A673 (cell line): ENCODE data around the gene TRDMT1. TPM values are rescaled to one million over a fixed set of nuclear protein-coding genes. Genes with fewer than 3 reads are reported as not detected.
"Not testable (repeated sequence)": the region's sequence is repeated elsewhere in the genome, so short reads cannot be mapped to it uniquely, and the experiment has no call there.

Source experiments
- BruUV-seq: library from RNA; stranded (reverse); fragments of 400-500 nt; replicated peaks from 2 replicates; lab custom pipeline; 2021; lab: Mats Ljungman, UMichigan
- CTCF ChIA-PET: fragments of 300-600 bp; sonication (Branson Sonifier 250); formaldehyde crosslinking; loops from one replicate; lab custom pipeline; 2022; ENCODE audit warnings: antibody characterized with exemption; lab: Charles Lee
- POLR2A ChIA-PET: fragments of 300-600 bp; sonication (Branson Sonifier 250); formaldehyde crosslinking; loops from one replicate; lab custom pipeline; 2022; ENCODE audit warnings: antibody characterized with exemption; ENCODE audit not compliant: low non-redundant PET; lab: Charles Lee
- DNase-seq: peaks from one replicate; pipeline ENCODE4 v3.0.0-alpha.2; 2015; ENCODE audit warnings: low spot score
- H3K27ac ChIP-seq: fragments of 200-600 bp; sonication (generic); 2 replicates; pipeline ENCODE4 v1.5.1; 2016; ENCODE audit warnings: mixed run types, low read depth, mild to moderate bottlenecking, mixed read lengths, antibody characterized with exemption, low read length; ENCODE audit not compliant: poor library complexity, severe bottlenecking
- H3K27me3 ChIP-seq: fragments of 200-600 bp; sonication (generic); replicated peaks from 2 replicates; pipeline ENCODE4 v1.6.1; 2017; ENCODE audit warnings: mixed run types, low read depth, mild to moderate bottlenecking, mixed read lengths, antibody characterized with exemption, low read length; ENCODE audit not compliant: insufficient read depth, poor library complexity
- H3K36me3 ChIP-seq: fragments of 200-600 bp; sonication (generic); 2 replicates; pipeline ENCODE4 v1.6.1; 2016; ENCODE audit warnings: mixed run types, mild to moderate bottlenecking, mixed read lengths, antibody characterized with exemption, low read length; ENCODE audit not compliant: insufficient read depth, poor library complexity, severe bottlenecking
- H3K4me1 ChIP-seq: fragments of 200-600 bp; sonication (generic); 2 replicates; pipeline ENCODE4 v1.6.1; 2017; ENCODE audit warnings: mixed run types, mild to moderate bottlenecking, mixed read lengths, antibody characterized with exemption, low read length; ENCODE audit not compliant: insufficient read depth, poor library complexity, severe bottlenecking
- H3K4me3 ChIP-seq: fragments of 200-600 bp; sonication (generic); 2 replicates; pipeline ENCODE4 v1.5.1; 2016; ENCODE audit warnings: low read depth, mixed run types, mild to moderate bottlenecking, mixed read lengths, low read length; ENCODE audit not compliant: poor library complexity, severe bottlenecking
- H3K9me3 ChIP-seq: fragments of 200-600 bp; sonication (generic); 2 replicates; pipeline ENCODE4 v1.6.1; 2016; ENCODE audit warnings: mixed run types, low read depth, mild to moderate bottlenecking, mixed read lengths, antibody characterized with exemption, low read length; ENCODE audit not compliant: poor library complexity, severe bottlenecking
- EZH2 ChIP-seq: fragments of 200-600 bp; sonication (generic); IDR thresholded peaks from 2 replicates; pipeline ENCODE4 v1.6.1; 2017; ENCODE audit warnings: borderline replicate concordance, low read depth, mild to moderate bottlenecking, mixed read lengths, antibody characterized with exemption, low read length; ENCODE audit not compliant: poor library complexity, severe bottlenecking
- intact Hi-C: fragments of 100-400 bp; cut with micrococcal nuclease; formaldehyde crosslinking; loops from one replicate; pipeline ENCODE4 v1.10.0; 2022; ENCODE audit not compliant: unreplicated experiment
- total RNA-seq: library from RNA; stranded (reverse); gene quantifications from 2 replicates; pipeline ENCODE4 v1.2.3, GENCODE V29; 2021
- TF ChIP-seq, protein P1 (sequence below): fragments of 300-800, 200-600 bp; sonication (generic); conservative IDR thresholded peaks from 2 replicates; pipeline ENCODE4 v1.5.1; 2017; ENCODE audit warnings: low read depth, mild to moderate bottlenecking, antibody characterized with exemption, low read length, moderate library complexity, mixed read lengths

Gene TRDMT1
- total RNA-seq, 1 experiment from 2014 or later, result 14.0 TPM

DNA sequence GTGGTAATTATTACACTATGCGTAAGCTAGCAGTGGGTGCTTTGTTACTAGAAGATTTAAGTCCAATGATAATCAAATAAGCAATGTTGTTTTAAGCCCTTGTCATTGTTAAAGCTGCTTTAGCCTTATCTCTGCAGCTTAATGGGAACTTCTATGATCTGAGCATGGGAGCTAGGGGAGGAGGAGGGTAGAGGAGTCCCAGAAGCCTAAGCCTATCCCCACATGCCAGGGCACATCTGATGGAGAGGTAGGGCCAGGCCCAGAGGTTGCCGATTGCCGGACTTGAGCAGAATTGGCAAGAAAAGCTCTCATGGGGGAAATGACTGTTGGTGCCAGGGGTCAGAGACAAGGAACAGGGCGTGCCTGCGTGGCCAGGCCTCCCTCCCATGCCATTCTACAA lies 85.3 kb downstream of the TRDMT1 start:
- Histone ChIP-seq H3K36me3 (no peaks in the 10 kb centered on the region), H3K27me3 (no peaks in the 10 kb centered on the region), H3K4me1 (peaks cover 4% of the 10 kb centered on the region), H3K9me3 (no peaks in the 10 kb centered on the region), H3K27ac (no peak overlapping the region), H3K4me3 (no peak overlapping the region)
- ChIA-PET CTCF (no interaction called here), POLR2A (no interaction called here)
- TF ChIP-seq EZH2, result no peak
- TF ChIP-seq, protein P1, sequence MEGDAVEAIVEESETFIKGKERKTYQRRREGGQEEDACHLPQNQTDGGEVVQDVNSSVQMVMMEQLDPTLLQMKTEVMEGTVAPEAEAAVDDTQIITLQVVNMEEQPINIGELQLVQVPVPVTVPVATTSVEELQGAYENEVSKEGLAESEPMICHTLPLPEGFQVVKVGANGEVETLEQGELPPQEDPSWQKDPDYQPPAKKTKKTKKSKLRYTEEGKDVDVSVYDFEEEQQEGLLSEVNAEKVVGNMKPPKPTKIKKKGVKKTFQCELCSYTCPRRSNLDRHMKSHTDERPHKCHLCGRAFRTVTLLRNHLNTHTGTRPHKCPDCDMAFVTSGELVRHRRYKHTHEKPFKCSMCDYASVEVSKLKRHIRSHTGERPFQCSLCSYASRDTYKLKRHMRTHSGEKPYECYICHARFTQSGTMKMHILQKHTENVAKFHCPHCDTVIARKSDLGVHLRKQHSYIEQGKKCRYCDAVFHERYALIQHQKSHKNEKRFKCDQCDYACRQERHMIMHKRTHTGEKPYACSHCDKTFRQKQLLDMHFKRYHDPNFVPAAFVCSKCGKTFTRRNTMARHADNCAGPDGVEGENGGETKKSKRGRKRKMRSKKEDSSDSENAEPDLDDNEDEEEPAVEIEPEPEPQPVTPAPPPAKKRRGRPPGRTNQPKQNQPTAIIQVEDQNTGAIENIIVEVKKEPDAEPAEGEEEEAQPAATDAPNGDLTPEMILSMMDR, result no peak
- intact Hi-C loops, result no loop called here
- no TSS peak for BruUV-seq
- DNase-seq, result no peak

DNA sequence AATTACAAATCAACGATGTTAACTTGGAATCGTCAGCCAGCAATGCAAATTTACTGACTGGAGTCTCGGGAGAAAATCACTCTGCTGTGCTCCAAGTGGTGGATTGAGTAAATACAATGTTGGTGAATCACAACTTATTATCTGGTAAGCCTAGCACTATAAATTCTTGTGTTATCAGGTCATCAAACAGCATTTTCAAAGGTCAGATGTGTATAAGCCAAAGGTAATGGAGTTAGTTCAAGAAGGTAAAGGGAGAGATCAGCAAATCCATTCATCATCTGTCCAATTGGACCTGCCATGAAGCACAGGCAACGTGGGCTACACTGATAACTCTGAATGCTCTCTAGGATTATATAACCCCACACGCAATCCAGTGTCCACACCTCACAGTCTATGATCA lies 85.8 kb downstream of the TRDMT1 start:
- no peak for TF ChIP-seq EZH2
- TF ChIP-seq, protein P1, result no peak; the same call in 1 of the 2 replicates
- intact Hi-C loops, result no loop called here
- BruUV-seq, result no TSS peak

DNA sequence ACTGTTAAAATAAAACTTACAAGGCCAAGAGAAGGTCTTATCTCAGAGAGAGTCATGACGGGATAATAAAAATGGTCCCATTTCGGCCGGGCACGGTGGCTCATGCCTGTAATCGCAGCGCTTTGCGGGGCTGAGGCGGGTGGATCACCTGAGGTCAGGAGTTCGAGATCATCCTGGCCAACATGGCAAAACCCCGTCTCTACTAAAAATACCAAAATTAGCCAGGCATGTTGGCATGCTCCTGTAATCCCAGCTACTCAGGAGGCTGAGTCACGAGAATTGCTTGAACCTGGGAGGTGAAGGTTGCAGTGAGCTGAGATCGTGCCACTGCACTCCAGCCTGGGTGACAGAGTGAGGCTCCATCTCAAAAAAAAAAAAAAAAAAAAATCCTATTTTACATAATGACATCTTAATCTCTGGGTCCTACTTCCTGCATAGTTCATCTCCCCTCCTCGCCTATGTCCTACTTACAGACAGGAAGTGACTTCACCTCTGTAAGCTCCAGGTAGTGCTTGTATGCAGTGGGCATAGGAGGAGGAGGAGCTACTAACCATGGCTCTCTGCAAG lies 86.5 kb downstream of the TRDMT1 start:
- H3K27me3 ChIP-seq, H3K4me1 ChIP-seq, H3K36me3 ChIP-seq, H3K4me3 ChIP-seq, H3K9me3 ChIP-seq, BruUV-seq, intact Hi-C loops, H3K27ac ChIP-seq, POLR2A ChIA-PET: not testable (repeated sequence)
- CTCF ChIA-PET, result interaction anchor here (0.7 kb wide), 1 partner anchor 11 kb away, joined by 3 read pairs; no protein-coding TSS in a partner anchor
- peak; percentile 32 for DNase-seq

More for the DNA sequence above, 85.8 kb downstream of the TRDMT1 start:
- peaks cover 4% of the 10 kb centered on the region for H3K4me1 ChIP-seq
- ChIA-PET CTCF (interaction anchor here (0.7 kb wide), 1 partner anchor 10 kb away, joined by 3 read pairs; no protein-coding TSS in a partner anchor), POLR2A (no interaction called here)
- no peak overlapping the region for H3K27ac ChIP-seq
- H3K36me3 ChIP-seq, result no peaks in the 10 kb centered on the region
- no peak overlapping the region for H3K4me3 ChIP-seq
- peak; percentile 15 for DNase-seq
- H3K9me3 ChIP-seq, result no peaks in the 10 kb centered on the region
- no peaks in the 10 kb centered on the region for H3K27me3 ChIP-seq
